Gastrocnemius medialis (tissue), 4 donors: ENCODE measurements around the gene TCHP.

ENCODE experiments used
- POLR2A ChIP-seq, 2 donors: fragments of 450-650 bp; IDR thresholded peaks; one replicate each; pipeline ENCODE4 v1.6.1; 2017; ENCODE audit warnings: antibody characterized with exemption in 2 of 2, mild to moderate bottlenecking in 2 of 2, moderate library complexity in 2 of 2
- TF ChIP-seq, protein P1 (sequence below), 5 experiments: fragments of 450-650 bp in 3 of 5; fragments of 200-600 bp in 2 of 5; sonication (generic) in 2 of 5; IDR thresholded peaks in 4 of 5; conservative IDR thresholded peaks in 1 of 5; 1 replicate in 4 of 5; 2 replicates in 1 of 5; pipeline ENCODE4 v1.5.1; 2016 to 2019; ENCODE audit warnings: antibody characterized with exemption in 5 of 5, mild to moderate bottlenecking in 3 of 5, moderate library complexity in 3 of 5

DNA sequence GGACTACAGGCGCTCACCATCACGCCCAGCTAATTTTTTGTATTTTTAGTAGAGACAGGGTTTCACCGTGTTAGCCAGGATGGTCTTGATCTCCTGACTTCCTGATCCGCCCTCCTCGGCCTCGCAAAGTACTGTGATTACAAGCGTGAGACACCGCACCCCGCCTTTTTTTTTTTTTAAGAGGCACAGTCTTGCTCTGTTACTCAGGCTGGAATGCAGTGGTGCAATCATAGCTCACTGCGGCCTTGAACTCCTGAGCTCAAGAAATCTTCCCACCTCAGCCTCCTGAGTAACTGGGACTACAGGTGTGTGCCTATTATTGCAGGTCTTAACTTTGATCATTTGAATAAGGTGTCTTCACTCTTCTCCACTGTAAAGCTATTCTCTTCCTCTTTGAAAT, 14.5 kb upstream of the TCHP start:
- TF ChIP-seq, protein P1, sequence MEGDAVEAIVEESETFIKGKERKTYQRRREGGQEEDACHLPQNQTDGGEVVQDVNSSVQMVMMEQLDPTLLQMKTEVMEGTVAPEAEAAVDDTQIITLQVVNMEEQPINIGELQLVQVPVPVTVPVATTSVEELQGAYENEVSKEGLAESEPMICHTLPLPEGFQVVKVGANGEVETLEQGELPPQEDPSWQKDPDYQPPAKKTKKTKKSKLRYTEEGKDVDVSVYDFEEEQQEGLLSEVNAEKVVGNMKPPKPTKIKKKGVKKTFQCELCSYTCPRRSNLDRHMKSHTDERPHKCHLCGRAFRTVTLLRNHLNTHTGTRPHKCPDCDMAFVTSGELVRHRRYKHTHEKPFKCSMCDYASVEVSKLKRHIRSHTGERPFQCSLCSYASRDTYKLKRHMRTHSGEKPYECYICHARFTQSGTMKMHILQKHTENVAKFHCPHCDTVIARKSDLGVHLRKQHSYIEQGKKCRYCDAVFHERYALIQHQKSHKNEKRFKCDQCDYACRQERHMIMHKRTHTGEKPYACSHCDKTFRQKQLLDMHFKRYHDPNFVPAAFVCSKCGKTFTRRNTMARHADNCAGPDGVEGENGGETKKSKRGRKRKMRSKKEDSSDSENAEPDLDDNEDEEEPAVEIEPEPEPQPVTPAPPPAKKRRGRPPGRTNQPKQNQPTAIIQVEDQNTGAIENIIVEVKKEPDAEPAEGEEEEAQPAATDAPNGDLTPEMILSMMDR (IDR thresholded peaks at IDR 0.05 in 4 of 5, conservative IDR thresholded peaks at IDR 0.05 in 1 of 5): no peak
- no peak for TF ChIP-seq POLR2A (IDR thresholded peaks at IDR 0.05)
